ENCODE results near the gene SOX13. TPM values are rescaled to one million over a fixed set of nuclear protein-coding genes. Genes with fewer than 3 reads are reported as not detected.

Gene SOX13
- total and polyA plus RNA-seq, 9 of the 15 experiments (the other 6 are each of a cell fraction or from before 2014, with no cell fraction given) = 0.03 to 0.35 (median 0.06) TPM; not detected in 5

- FAIRE-seq (no peak), ATAC-seq (no peak), DNase-seq (ENCODE audit: extremely low read depth in 1 of 4, low spot score in 3 of 4) (no peak)
- Histone ChIP-seq H3K4me1 (replicated peaks in 1 of 2; ENCODE audit: control insufficient read depth in 2 of 2, insufficient read depth in 2 of 2, low read length in 2 of 2) (no peaks in the 10 kb centered on the region), H3K27ac (ENCODE audit: extremely low read depth, low read depth, low read length) (no peak overlapping the region), H4K20me1 (replicated peaks; ENCODE audit: control insufficient read depth, insufficient read depth, low read length) (no peaks in the 10 kb centered on the region), H3K79me2 (ENCODE audit: control insufficient read depth, insufficient read depth, low read length) (no peaks in the 10 kb centered on the region), H2AFZ (ENCODE audit: low read depth, low read length) (no peak overlapping the region), H3K4me2 (ENCODE audit: insufficient read depth, low read length) (no peak overlapping the region), H3K27me3 (ENCODE audit: control insufficient read depth in 2 of 2, insufficient read depth in 2 of 2, low read length in 2 of 2) (peaks cover 9 to 45% of the 10 kb centered on the region in 2 experiments), H3K9me1 (ENCODE audit: control insufficient read depth, insufficient read depth, low read length) (no peaks in the 10 kb centered on the region), H3K4me3 (no peak overlapping the region), H3K36me3 (ENCODE audit: control insufficient read depth, insufficient read depth, low read length) (no peaks in the 10 kb centered on the region), H3K9me3 (replicated peaks; ENCODE audit: control insufficient read depth, insufficient read depth, low read depth, low read length) (no peaks in the 10 kb centered on the region), H3K9ac (ENCODE audit: insufficient read depth in 1 of 2, low read depth in 2 of 2, low read length in 2 of 2) (no peak overlapping the region)
- ChIA-PET POLR2A (no interaction called here), CTCF (ENCODE audit: low intra/inter-chr PET ratio) (no interaction called here)
- BruUV-seq (replicated peaks) = no TSS peak
- 0% methylated on average over 8 of the region's 8 CpGs for WGBS (ENCODE audit: insufficient coverage, low coverage, missing lambda C conversion rate)
- in situ Hi-C loops (cut with MboI) (no loop called here), intact Hi-C loops (cut with micrococcal nuclease) (no loop called here)
- TF ChIP-seq FOSL1 (tag; conservative IDR thresholded peaks at IDR 0.05) (no peak), DMBX1 (CRISPR knock-in tag; IDR thresholded peaks at IDR 0.05; ENCODE audit: borderline replicate concordance) (no peak), L3MBTL2 (IDR thresholded peaks at IDR 0.05) (no peak), CHCHD3 (CRISPR knock-in tag; IDR thresholded peaks at IDR 0.05) (no peak), SIX5 (IDR thresholded peaks at IDR 0.05; ENCODE audit: borderline replicate concordance in 1 of 2, insufficient read depth in 1 of 2, low read depth in 1 of 2, low read length in 2 of 2) (no peak), GMEB1 (CRISPR knock-in tag; IDR thresholded peaks at IDR 0.05) (no peak), SMAD4 (CRISPR knock-in tag; conservative IDR thresholded peaks at IDR 0.05) (no peak), HES1 (IDR thresholded peaks at IDR 0.05; ENCODE audit: low read depth) (no peak), RBM14 (IDR thresholded peaks at IDR 0.05; ENCODE audit: borderline replicate concordance, insufficient read depth, low read depth, low read length) (no peak), KAT8 (IDR thresholded peaks at IDR 0.05; ENCODE audit: low read depth) (no peak), ZNF175 (CRISPR knock-in tag; IDR thresholded peaks at IDR 0.05; ENCODE audit: low read depth) (no peak), MCM2 (IDR thresholded peaks at IDR 0.05; ENCODE audit: low read depth) (no peak), MYNN (IDR thresholded peaks at IDR 0.05) (no peak), MYNN (CRISPR knock-in tag; IDR thresholded peaks at IDR 0.05) (no peak), NBN (IDR thresholded peaks at IDR 0.05; ENCODE audit: low read depth) (no peak), RAD21 (CRISPR knock-in tag; conservative IDR thresholded peaks at IDR 0.05 in 1 of 2, IDR thresholded peaks at IDR 0.05 in 1 of 2) (no peak)
Observed at GRCh38 chr1:204043680-204044079, 29.2 kb upstream of the SOX13 start.
